Measurements from ENCODE around the gene AREG.

AREG gene

GRCh38 chr4:74466242-74466641 is 21.3 kb downstream of the AREG start:
- DNase-seq: no peak

GRCh38 chr4:74471264-74471663 is 26.3 kb downstream of the AREG start:
- no peak for DNase-seq

DNA sequence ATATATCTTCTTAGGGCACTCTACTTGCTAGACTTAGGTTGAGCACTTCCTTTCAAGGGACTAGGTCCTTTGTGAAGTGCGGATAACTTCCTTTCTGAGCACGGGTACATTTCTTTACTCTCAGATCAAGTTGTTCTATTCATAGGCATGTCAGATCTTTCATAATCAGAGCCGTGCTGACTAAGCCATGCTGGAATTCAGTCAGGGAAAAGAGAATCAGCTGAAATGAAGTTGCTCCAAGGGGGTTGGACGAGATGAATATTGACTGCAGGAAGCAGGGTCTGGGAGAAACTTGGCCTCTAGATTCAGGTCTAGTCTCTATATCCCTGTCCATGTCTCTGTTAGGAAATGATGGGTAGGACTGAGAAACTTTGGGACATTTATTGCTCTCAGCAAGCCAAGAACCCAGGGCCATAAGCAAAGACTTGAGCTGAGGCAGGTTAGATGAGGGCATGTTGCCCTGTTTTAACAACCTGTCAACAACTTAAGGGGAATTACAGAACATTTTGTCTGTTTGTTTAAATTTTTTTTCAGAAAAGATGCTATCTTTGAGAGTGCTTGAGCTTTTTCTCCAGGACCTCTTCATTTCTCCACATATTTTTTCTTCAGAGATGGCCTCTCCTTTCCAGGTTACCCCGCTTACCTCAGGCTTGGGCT is 28.3 kb downstream of the AREG start:
- DNase-seq: no peak

GRCh38 chr4:74474345-74475090 is 29.6 kb downstream of the AREG start:
- DNase-seq: no peak

DNA sequence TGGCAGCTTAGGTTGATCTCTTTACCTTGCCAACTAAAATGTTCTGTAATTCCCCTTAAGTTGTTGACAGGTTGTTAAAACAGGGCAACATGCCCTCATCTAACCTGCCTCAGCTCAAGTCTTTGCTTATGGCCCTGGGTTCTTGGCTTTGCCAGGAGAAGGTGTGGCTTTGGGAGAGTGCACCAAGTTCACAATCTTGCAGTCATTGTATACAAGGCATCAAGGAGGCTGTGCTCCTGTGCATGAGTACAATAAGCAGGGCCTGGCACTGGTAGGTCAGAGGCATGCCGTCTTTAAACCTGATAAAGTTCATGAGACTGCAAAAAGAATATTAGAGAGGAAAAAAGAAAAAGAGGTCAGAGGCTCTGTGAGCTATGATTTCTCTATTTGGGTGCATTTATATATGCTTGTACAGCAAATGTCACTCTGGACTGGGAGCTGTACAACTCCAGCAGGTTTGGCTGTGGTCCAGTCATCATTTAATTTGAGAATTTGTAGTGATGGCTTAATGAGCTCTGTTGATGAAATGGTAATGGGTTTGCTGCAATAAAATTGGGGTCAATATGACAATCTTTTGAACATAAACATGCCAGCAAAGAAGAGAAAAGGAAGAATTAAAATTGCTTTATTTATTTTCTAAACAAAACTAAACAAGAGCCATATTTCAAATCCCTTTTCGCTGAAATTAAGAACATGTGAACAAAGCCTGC is 30.3 kb downstream of the AREG start:
- DNase-seq: no peak

DNA sequence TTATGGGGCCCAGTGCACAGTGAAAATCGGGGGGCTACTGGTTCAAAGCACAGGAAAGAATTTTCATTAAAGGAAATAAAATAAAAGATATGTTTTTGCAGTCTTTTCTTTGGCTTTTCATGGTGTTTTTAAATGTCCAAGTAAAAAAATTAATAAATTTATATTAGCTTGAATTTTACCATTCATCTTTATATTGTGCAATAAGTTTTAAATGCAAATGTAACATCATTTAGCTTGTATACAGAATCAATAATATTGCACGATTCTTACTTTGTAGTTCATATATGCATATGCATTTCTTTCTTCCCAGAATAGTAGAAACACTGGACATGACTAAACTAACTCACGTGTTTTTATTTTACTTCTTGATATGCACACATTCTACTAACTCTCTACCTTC is 31.0 kb downstream of the AREG start:
- no peak for DNase-seq

DNA sequence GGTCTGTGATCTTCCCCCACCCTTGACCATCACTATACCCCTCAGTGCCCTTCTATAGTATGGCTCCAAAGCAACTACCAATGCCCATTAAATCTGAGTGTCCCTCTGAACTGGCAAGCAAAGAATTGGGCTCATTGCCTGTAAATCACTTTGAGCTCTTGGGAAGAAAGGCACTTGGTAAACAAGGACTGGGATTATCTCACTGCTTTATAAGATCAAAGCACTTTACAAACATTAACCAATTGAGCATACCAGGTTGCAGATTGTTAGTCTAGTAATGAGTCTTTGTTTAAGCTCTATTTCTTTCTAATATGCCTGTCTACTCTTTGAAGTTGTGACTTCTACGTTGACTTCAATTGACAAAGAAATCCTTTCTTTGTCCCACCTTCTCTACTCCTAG is 34.1 kb downstream of the AREG start:
- DNase-seq: no peak

DNA sequence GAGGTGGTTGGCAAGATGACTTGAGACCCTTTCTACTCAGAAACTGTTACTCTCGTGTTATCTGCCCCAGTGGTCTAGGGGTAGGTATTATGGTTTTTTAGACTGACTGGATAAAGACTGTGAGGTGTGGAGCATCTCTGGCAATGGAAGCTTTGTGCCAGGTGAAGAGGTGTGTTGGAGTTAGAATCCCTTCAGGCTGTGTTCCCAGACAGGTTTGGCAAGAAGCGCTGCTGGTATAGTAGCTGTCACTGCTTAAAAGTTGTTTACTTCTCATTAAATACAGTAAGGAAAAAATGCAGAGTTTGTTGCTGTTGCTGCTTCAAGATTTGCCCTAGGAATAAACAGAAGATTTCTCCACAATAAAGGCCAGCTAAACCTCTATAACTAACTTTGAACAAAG is 35.3 kb downstream of the AREG start:
- DNase-seq: no peak

GRCh38 chr4:74481891-74482609 is 37.1 kb downstream of the AREG start:
- DNase-seq: no peak

GRCh38 chr4:74483226-74483911 is 38.4 kb downstream of the AREG start:
- no peak for DNase-seq

GRCh38 chr4:74486905-74487304 is 42.0 kb downstream of the AREG start:
- no peak for DNase-seq

GRCh38 chr4:74487771-74488170 is 42.8 kb downstream of the AREG start:
- DNase-seq: no peak

DNA sequence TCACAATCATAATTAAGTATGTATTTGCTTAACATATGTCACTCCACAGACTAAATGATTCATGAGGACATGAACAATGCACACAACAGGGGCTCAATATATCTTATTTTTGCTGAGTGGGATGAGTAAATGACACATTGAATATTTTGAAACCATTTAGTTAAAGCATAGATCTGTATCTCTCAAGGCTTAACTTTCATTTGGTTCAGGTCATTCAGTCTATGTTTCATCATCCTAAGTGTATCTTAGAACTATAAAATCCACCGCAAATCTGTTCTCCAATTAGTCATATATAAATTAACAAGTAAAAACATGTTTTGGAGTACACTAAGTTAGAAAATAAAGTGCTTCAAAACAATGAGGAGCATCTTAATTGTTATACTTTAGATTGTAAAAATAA is 45.8 kb downstream of the AREG start:
- no peak for DNase-seq

- DNase-seq: no peak
Measured at GRCh38 chr4:74499986-74500781, 55.2 kb downstream of the AREG start.

GRCh38 chr4:74501579-74501978 is 56.6 kb downstream of the AREG start:
- DNase-seq: no peak

DNA sequence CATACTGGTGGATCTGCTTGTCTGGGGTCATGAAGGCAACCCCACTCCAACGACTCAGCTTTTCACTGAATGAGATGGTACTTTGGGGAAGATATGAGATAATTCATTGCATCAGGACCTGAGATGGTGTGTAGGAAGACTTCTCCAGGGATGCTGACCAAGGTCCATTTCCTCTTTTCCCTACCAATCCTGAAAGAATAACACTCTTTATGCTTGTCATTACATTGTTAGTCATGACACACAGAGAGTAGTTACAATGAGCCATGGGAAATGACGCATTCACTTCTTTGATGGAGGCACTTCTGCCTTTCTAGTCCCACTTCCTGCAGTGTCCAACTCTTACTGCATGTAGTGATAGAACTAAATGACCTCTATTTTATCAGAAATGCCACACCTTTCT is 58.6 kb downstream of the AREG start:
- DNase-seq: no peak

- no peak for DNase-seq
Measured at GRCh38 chr4:74504212-74504611, 59.3 kb downstream of the AREG start.

Data from GF-D8 (cell line).